Epithelial cell of proximal tubule (primary cell): ENCODE results near the gene KLF13. TPM values are rescaled to one million over a fixed set of nuclear protein-coding genes. Genes with fewer than 3 reads are reported as not detected.

ENCODE experiments used
- DNase-seq: peaks from one replicate; pipeline ENCODE4 v3.0.0-alpha.2; 2011; ENCODE audit warnings: low read depth
- H3K4me3 ChIP-seq: 2 replicates; pipeline ENCODE4 v1.5.1; 2011; ENCODE audit warnings: low read depth, mild to moderate bottlenecking, low read length
- CTCF ChIP-seq: conservative IDR thresholded peaks from 2 replicates; pipeline ENCODE4 v1.5.1; 2012; ENCODE audit warnings: low read depth, mild to moderate bottlenecking, low read length
- total RNA-seq: library from RNA; depleted of rRNA; stranded (reverse); fragments of >200 nt; gene quantifications from 2 replicates; pipeline ENCODE4 v1.2.3, GENCODE V29; 2015

Gene KLF13
- total RNA-seq, 1 donor from 2014 or later, result 66.2 TPM

GRCh38 chr15:31335989-31336592, 9.5 kb downstream of the KLF13 start:
- no peak for TF ChIP-seq CTCF
- no peak overlapping the region for H3K4me3 ChIP-seq
- DNase-seq, result no peak

GRCh38 chr15:31336593-31337295, 10.1 kb downstream of the KLF13 start:
- DNase-seq, result no peak
- TF ChIP-seq CTCF, result no peak
- H3K4me3 ChIP-seq, result no peak overlapping the region

GRCh38 chr15:31337352-31338031, 10.9 kb downstream of the KLF13 start:
- TF ChIP-seq CTCF, result no peak
- DNase-seq, result no peak
- no peak overlapping the region for H3K4me3 ChIP-seq

GRCh38 chr15:31338318-31338878, 11.8 kb downstream of the KLF13 start:
- TF ChIP-seq CTCF, result no peak
- no peak for DNase-seq
- no peak overlapping the region for H3K4me3 ChIP-seq

GRCh38 chr15:31338879-31339557, 12.4 kb downstream of the KLF13 start:
- TF ChIP-seq CTCF, result no peak
- DNase-seq, result no peak
- no peak overlapping the region for H3K4me3 ChIP-seq

- no peak for TF ChIP-seq CTCF
- H3K4me3 ChIP-seq, result no peak overlapping the region
- no peak for DNase-seq
These were observed 12.9 kb downstream of the KLF13 start for GRCh38 chr15:31339558-31339895.
